Common myeloid progenitor, CD34-positive (primary cell): ENCODE data around the gene TMC1.
A peak's percentile ranks its signal among the peaks of the same experiment; 100 is the strongest.
"Not testable (repeated sequence)": the region's sequence is repeated elsewhere in the genome, so short reads cannot be mapped to it uniquely, and the experiment has no call there.

Experiments
- CTCF ChIA-PET: fragments of 350-600 bp; sonication (Branson Sonifier 250); formaldehyde crosslinking; loops from one replicate; lab custom pipeline; 2021; ENCODE audit warnings: antibody characterized with exemption; lab: Charles Lee
- POLR2A ChIA-PET: fragments of 350-600 bp; sonication (Branson Sonifier 250); formaldehyde crosslinking; loops from one replicate; lab custom pipeline; 2021; ENCODE audit warnings: antibody characterized with exemption; lab: Charles Lee
- DNase-seq, 3 donors: peaks; one replicate each; pipeline versions ENCODE4 v3.0.0 to v3.0.0-alpha.2; 2013
- H3K27ac ChIP-seq, 2 experiments: 1 replicate in 1 of 2; 2 replicates in 1 of 2; pipeline ENCODE4 v1.7.0; 2013; ENCODE audit warnings: inconsistent platforms in 2 of 2, low read length in 2 of 2, mild to moderate bottlenecking in 2 of 2, low read depth in 1 of 2, moderate library complexity in 1 of 2; ENCODE audit not compliant: severe bottlenecking in 2 of 2, insufficient read depth in 1 of 2, poor library complexity in 1 of 2
- H3K27me3 ChIP-seq, 5 experiments: replicated peaks in 2 of 5; 1 replicate in 3 of 5; 2 replicates in 2 of 5; pipeline versions ENCODE4 v1.6.1 to v1.7.0; 2013; ENCODE audit warnings: low read length in 4 of 5, mild to moderate bottlenecking in 2 of 5, moderate library complexity in 2 of 5, inconsistent platforms in 1 of 5; ENCODE audit not compliant: insufficient read depth in 5 of 5, control insufficient read depth in 4 of 5
- H3K36me3 ChIP-seq, 4 experiments: 1 replicate in 2 of 4; 2 replicates in 2 of 4; pipeline versions ENCODE4 v1.6.1 to v1.7.0; 2013; ENCODE audit warnings: low read length in 3 of 4, control low read depth in 1 of 4, mild to moderate bottlenecking in 1 of 4; ENCODE audit not compliant: control insufficient read depth in 4 of 4, insufficient read depth in 4 of 4
- H3K4me1 ChIP-seq, 4 experiments: 1 replicate in 3 of 4; 2 replicates in 1 of 4; pipeline versions ENCODE4 v1.6.1 to v1.7.1; 2013; ENCODE audit warnings: low read length in 3 of 4, mild to moderate bottlenecking in 3 of 4, control low read depth in 1 of 4, inconsistent platforms in 1 of 4, moderate library complexity in 1 of 4; ENCODE audit not compliant: control insufficient read depth in 4 of 4, insufficient read depth in 4 of 4; ENCODE audit errors: control extremely low read depth in 1 of 4
- H3K4me3 ChIP-seq, 7 experiments: 1 replicate in 4 of 7; 2 replicates in 3 of 7; pipeline versions ENCODE4 v1.5.1 to v1.7.0; 2013; ENCODE audit warnings: mild to moderate bottlenecking in 7 of 7, low read length in 6 of 7, moderate library complexity in 6 of 7, inconsistent platforms in 2 of 7, low read depth in 2 of 7, control low read depth in 1 of 7; ENCODE audit not compliant: insufficient read depth in 4 of 7, control insufficient read depth in 1 of 7; ENCODE audit errors: extremely low read depth in 1 of 7
- H3K9me3 ChIP-seq, 5 experiments: 1 replicate in 4 of 5; 2 replicates in 1 of 5; pipeline versions ENCODE4 v1.6.1 to v1.7.1; 2013; ENCODE audit warnings: low read length in 4 of 5, mild to moderate bottlenecking in 2 of 5, inconsistent platforms in 1 of 5, low read depth in 1 of 5, moderate library complexity in 1 of 5; ENCODE audit not compliant: control insufficient read depth in 4 of 5, insufficient read depth in 2 of 5; ENCODE audit errors: control extremely low read depth in 1 of 5
- WGBS: methylation state at CpG from one replicate; pipeline ENCODE4 v1.1.5; 2013; ENCODE audit not compliant: insufficient coverage; 5-methylcytosine and 5-hydroxymethylcytosine counted together

TMC1 gene

DNA sequence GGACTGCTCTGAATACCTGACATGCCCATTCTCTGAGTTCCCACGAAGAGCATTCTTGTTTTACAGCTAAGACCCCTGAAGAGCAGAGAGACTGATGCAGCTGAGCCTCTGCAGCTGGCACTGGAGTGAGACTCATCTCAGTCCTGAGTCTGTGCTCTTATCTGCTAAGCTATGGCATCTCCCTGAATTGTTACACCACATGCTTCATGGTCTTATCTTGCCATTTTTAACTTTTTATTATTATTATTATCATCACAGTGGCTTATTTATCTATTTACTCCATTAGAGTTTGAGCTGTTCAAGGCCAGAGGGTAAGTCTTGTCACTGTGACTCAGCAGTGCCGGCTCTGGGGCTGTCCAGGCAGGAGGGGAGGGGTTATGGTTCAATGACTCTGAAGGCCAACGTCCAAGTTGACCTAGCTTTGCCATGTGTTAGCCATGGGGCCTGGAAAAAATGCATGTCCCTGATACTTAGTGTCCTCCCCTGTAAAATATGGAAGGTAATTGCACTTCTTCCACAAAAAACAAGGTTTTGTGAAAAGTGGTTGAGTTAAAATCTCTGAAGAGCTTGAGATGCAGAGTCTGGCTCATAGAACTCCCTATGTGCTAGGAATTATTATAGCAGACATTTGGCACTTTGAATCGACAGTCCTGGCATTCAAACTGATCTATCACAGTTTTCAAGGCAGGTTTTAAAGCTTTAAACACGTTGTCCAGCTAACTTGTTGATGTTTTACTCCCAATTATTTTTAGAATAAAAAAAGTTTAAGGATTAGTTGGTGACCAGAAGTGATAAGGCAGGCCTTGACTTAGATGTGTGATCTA is 336.9 kb downstream of the TMC1 start:
- Histone ChIP-seq H3K36me3 (no peaks in the 10 kb centered on the region), H3K27ac (no peak overlapping the region), H3K4me3 (no peak overlapping the region), H3K9me3 (no peaks in the 10 kb centered on the region), H3K27me3 (no peaks in the 10 kb centered on the region), H3K4me1 (peaks cover 0 to 4% (median 2%) of the 10 kb centered on the region in 4 experiments)
- ChIA-PET CTCF (interaction anchor here (0.8 to 7.7 kb wide), 20 partner anchors 11 to 339 kb away, joined by 3 to 86 read pairs (median 4); no protein-coding TSS in a partner anchor), POLR2A (no interaction called here)
- WGBS, result 87% methylated on average over 2 of the region's 5 CpGs
- DNase-seq, result no peak

DNA sequence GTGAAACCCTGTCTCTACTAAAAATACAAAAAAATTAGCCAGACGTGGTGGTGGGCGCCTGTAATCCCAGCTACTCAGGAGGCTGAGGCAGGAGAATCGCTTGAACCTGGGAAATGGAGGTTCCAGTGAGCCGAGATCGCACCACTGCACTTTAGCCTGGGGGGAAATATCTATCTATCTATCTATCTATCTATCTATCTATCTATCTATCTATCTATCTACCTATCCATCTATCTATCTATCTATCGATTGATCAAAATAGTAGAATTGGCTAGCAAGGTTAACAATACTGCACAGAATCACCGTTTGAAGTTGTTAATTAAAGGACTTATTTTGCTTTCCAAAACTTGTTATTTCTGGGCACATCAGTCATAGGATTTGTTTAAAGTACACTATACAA is 341.4 kb downstream of the TMC1 start:
- H3K4me1 ChIP-seq, H3K9me3 ChIP-seq, POLR2A ChIA-PET, H3K27ac ChIP-seq, H3K27me3 ChIP-seq, H3K4me3 ChIP-seq, DNase-seq, H3K36me3 ChIP-seq: not testable (repeated sequence)
- CTCF ChIA-PET, result interaction anchor here (0.5 to 1.2 kb wide), 2 partner anchors 75 to 245 kb away, joined by 3 read pairs; no protein-coding TSS in a partner anchor
- WGBS, result 100% methylated on average over 2 of the region's 7 CpGs

DNA sequence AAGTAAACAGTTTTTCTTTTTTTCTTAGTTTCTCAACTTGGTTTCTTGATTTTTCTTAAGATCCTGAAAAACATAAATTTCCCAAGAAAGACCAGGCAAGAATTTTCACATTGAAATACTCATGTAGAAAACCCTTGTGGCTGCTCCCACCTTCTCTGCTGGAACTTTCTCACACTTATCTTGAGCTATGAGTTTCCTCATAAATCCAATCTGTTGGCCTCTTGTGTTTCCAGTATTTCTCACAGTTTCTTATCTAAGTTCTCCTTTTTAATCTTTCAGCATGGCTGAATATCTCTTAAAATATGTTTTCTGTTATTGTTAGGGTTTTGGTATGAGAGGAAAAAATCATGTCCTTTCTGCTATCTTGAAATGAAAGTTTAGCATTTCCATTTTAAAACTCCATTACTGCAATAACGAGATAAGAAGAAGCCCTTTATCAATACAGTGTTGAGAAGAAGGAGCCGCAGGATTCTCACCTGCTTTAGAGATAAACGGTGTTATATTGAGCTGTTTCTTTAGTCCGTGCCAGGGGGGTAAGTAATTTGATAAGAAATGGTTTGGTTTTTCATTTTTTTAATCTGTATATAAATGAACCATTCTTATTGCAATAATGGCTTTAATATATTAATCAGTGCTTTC is 342.2 kb downstream of the TMC1 start:
- H3K27me3 ChIP-seq, result no peaks in the 10 kb centered on the region
- no peak overlapping the region for H3K4me3 ChIP-seq
- POLR2A ChIA-PET, result no interaction called here
- H3K27ac ChIP-seq, result no peak overlapping the region
- H3K4me1 ChIP-seq, result peaks cover 2 to 6% (median 3%) of the 10 kb centered on the region in 4 experiments
- CTCF ChIA-PET, result interaction anchor here (0.8 to 1.6 kb wide), 3 partner anchors 204 to 582 kb away, joined by 3 read pairs; no protein-coding TSS in a partner anchor
- no CpG with 5 or more reads among the region's 4 CpGs for WGBS
- peaks cover 0 to 3% (median 0%) of the 10 kb centered on the region in 5 experiments for H3K9me3 ChIP-seq
- DNase-seq, result no peak
- no peaks in the 10 kb centered on the region for H3K36me3 ChIP-seq

DNA sequence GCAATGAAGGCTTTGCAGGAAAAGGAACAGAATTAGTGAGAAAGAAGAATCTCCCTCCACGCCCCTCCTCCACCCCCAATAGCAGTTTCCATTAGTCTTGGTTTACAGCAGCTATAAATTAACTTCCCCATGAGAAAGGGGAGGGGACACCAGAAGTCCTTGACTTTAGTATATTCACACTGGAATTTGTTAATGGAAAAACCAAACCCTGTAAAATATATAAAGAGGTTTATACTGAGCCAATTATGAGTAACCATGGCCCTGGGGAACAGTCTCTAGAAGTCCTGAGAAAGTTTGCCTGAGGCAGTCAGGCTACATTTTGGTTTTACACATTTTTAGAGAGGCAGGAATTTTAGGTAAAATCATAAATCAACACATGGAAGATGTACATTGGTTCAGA is 342.9 kb downstream of the TMC1 start:
- Histone ChIP-seq H3K4me3 (no peak overlapping the region), H3K27ac (no peak overlapping the region), H3K4me1 (peaks cover 2 to 6% (median 3%) of the 10 kb centered on the region in 4 experiments), H3K27me3 (no peaks in the 10 kb centered on the region), H3K36me3 (no peaks in the 10 kb centered on the region), H3K9me3 (peaks cover 0 to 3% (median 0%) of the 10 kb centered on the region in 5 experiments)
- CTCF ChIA-PET, result interaction anchor here (0.8 to 2.7 kb wide), 4 partner anchors 8 to 583 kb away, joined by 3 to 12 read pairs (median 3); no protein-coding TSS in a partner anchor
- no peak for DNase-seq
- POLR2A ChIA-PET, result no interaction called here
- WGBS, result no CpG with 5 or more reads among the region's 1 CpG

DNA sequence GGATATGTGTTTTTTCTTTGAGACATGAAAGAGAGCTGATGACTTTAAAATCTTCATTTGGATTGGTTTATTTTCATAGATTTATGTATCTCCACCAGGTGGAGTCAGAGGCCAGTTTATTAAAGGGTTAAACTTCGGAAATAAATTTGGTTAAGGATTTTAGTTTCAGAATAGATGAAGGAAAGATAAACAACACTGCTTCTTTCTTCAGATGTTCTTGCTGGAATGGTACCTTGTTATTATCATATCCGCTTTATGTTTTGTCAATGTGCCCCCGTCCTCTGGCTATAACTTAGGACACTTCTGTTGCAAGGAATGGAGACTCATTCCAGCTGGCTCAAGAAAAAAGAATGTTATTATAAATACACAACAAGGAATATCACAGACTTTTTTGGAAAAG is 350.3 kb downstream of the TMC1 start:
- 93% methylated on average over 2 of the region's 3 CpGs for WGBS
- H3K36me3 ChIP-seq, result no peaks in the 10 kb centered on the region
- peak overlapping the region in 2 of 7 experiments; percentile 24 to 51 for H3K4me3 ChIP-seq
- peak; percentile 29 to 62 (median 47) for DNase-seq
- ChIA-PET CTCF (interaction anchor here (0.7 to 3.3 kb wide), 29 partner anchors 9 to 317 kb away, joined by 3 to 32 read pairs (median 4); no protein-coding TSS in a partner anchor), POLR2A (interaction anchor here (0.6 kb wide), 1 partner anchor 260 kb away, joined by 3 read pairs; no protein-coding TSS in a partner anchor)
- peaks cover 0 to 3% (median 0%) of the 10 kb centered on the region in 5 experiments for H3K9me3 ChIP-seq
- H3K27me3 ChIP-seq, result no peaks in the 10 kb centered on the region
- peaks cover 0 to 3% (median 0%) of the 10 kb centered on the region in 4 experiments for H3K4me1 ChIP-seq
- no peak overlapping the region for H3K27ac ChIP-seq

DNA sequence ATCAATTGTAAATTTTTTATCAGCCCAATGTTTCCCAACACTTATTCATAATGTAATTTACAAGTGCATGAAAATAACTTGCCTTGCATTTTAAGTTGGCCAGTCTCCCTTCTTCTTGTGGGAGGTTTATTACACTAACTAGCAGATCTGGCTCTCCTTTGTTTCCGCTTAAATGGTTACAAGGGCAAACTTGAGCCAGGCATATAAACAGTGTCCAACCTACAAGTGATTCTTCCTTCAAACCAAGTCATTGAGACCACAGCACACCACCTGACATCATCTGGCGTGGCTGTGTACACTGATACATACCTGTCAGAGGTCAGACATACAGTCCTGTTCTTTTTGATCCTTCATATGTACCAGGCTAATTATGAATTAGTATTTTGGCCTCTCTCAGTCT is 351.3 kb downstream of the TMC1 start:
- POLR2A ChIA-PET, result no interaction called here
- peaks cover 0 to 3% (median 0%) of the 10 kb centered on the region in 4 experiments for H3K4me1 ChIP-seq
- WGBS, result 100% methylated on average over 1 of the region's 2 CpGs
- H3K27me3 ChIP-seq, result no peaks in the 10 kb centered on the region
- CTCF ChIA-PET, result interaction anchor here (0.8 to 3.3 kb wide), 12 partner anchors 8 to 308 kb away, joined by 3 to 32 read pairs (median 6); no protein-coding TSS in a partner anchor
- no peak for DNase-seq
- H3K4me3 ChIP-seq, result no peak overlapping the region
- peaks cover 0 to 3% (median 0%) of the 10 kb centered on the region in 5 experiments for H3K9me3 ChIP-seq
- H3K36me3 ChIP-seq, result no peaks in the 10 kb centered on the region
- H3K27ac ChIP-seq, result no peak overlapping the region
